Neural cell (in vitro differentiated cells): ENCODE measurements around the gene TLX1. TPM values are rescaled to one million over a fixed set of nuclear protein-coding genes. Genes with fewer than 3 reads are reported as not detected.

ENCODE experiments used
- H2AFZ ChIP-seq: fragments of 200-600, 300-800 bp; sonication (generic), shearing (Covaris generic); 2 replicates; pipeline ENCODE4 v1.6.0; 2014; ENCODE audit warnings: low read depth, mild to moderate bottlenecking, antibody characterized with exemption, low read length, moderate library complexity
- H3F3A ChIP-seq: fragments of 200-600 bp; shearing (Covaris generic); 2 replicates; pipeline ENCODE4 v1.6.1; 2016; ENCODE audit warnings: mild to moderate bottlenecking, moderate library complexity, mixed read lengths, antibody characterized with exemption, low read length; ENCODE audit not compliant: insufficient read depth, poor library complexity, severe bottlenecking
- H3K27ac ChIP-seq: fragments of 200-600, 300-800 bp; sonication (generic), shearing (Covaris generic); 2 replicates; pipeline ENCODE4 v1.5.1; 2014; ENCODE audit warnings: mild to moderate bottlenecking, low read length, moderate library complexity
- H3K27me3 ChIP-seq: fragments of 300-800, 200-600 bp; sonication (generic), shearing (Covaris generic); 2 replicates; pipeline ENCODE4 v1.6.0; 2014; ENCODE audit warnings: mild to moderate bottlenecking, low read depth, low read length, moderate library complexity; ENCODE audit not compliant: insufficient read depth
- H3K36me3 ChIP-seq: fragments of 300-800, 200-600 bp; sonication (generic), shearing (Covaris generic); 2 replicates; pipeline ENCODE4 v1.5.1; 2014; ENCODE audit warnings: mild to moderate bottlenecking, antibody characterized with exemption, low read length, moderate library complexity; ENCODE audit not compliant: insufficient read depth
- H3K4me2 ChIP-seq: fragments of 300-800, 200-600 bp; sonication (generic), shearing (Covaris generic); 2 replicates; pipeline ENCODE4 v1.6.0; 2014; ENCODE audit warnings: mild to moderate bottlenecking, low read length
- H3K4me3 ChIP-seq: fragments of 300-800, 200-600 bp; sonication (generic), shearing (Covaris generic); 2 replicates; pipeline ENCODE4 v1.5.1; 2014; ENCODE audit warnings: mild to moderate bottlenecking, low read length, moderate library complexity
- H3K79me2 ChIP-seq: fragments of 200-600 bp; shearing (Covaris generic); replicated peaks from 2 replicates; pipeline ENCODE4 v1.6.0; 2014; ENCODE audit warnings: mild to moderate bottlenecking, low read length, moderate library complexity; ENCODE audit not compliant: insufficient read depth
- H3K9ac ChIP-seq: fragments of 300-800, 200-600 bp; sonication (generic), shearing (Covaris generic); 2 replicates; pipeline ENCODE4 v1.6.1; 2016; ENCODE audit warnings: mild to moderate bottlenecking, low read length, mixed read lengths
- H3K9me2 ChIP-seq: fragments of 200-600 bp; shearing (Covaris generic); 2 replicates; pipeline ENCODE4 v1.6.1; 2016; ENCODE audit warnings: mild to moderate bottlenecking, low read length, mixed read lengths; ENCODE audit not compliant: insufficient read depth
- H3K9me3 ChIP-seq: fragments of 200-600, 300-800 bp; sonication (generic), shearing (Covaris generic); 2 replicates; pipeline ENCODE4 v1.6.1; 2016; ENCODE audit warnings: mild to moderate bottlenecking, mixed run types, low read length, moderate library complexity, mixed read lengths
- H4K20me1 ChIP-seq: fragments of 200-600 bp; shearing (Covaris generic); 2 replicates; pipeline ENCODE4 v1.6.1; 2016; ENCODE audit warnings: mild to moderate bottlenecking, mixed run types; ENCODE audit not compliant: insufficient read depth
- EZH2 ChIP-seq: fragments of 200-600, 300-800 bp; shearing (Covaris generic), sonication (generic); IDR thresholded peaks from 2 replicates; pipeline ENCODE4 v1.6.1; 2014; ENCODE audit warnings: antibody characterized with exemption, low read length, borderline replicate concordance, mild to moderate bottlenecking; ENCODE audit not compliant: insufficient read depth, poor library complexity, severe bottlenecking
- POLR2AphosphoS5 ChIP-seq: IDR thresholded peaks from 2 replicates; pipeline ENCODE4 v1.6.1; 2012
- RAD21 ChIP-seq: fragments of 450-650 bp; conservative IDR thresholded peaks from 2 replicates; pipeline ENCODE4 v1.6.1; 2014; ENCODE audit warnings: antibody characterized with exemption, mild to moderate bottlenecking, moderate library complexity
- REST ChIP-seq: IDR thresholded peaks from 2 replicates; pipeline ENCODE4 v1.6.1; 2012; ENCODE audit warnings: borderline replicate concordance
- TAF1 ChIP-seq: IDR thresholded peaks from 2 replicates; pipeline ENCODE4 v1.6.1; 2012; ENCODE audit warnings: low read depth
- polyA plus RNA-seq: library from polyadenylated mRNA; depleted of rRNA; stranded (reverse); fragments of >200 nt; gene quantifications from 2 replicates; pipeline ENCODE4 v1.2.3, GENCODE V29; 2014
- TF ChIP-seq, protein P1 (sequence below): fragments of 450-650 bp; IDR thresholded peaks from 2 replicates; pipeline ENCODE4 v1.5.1; 2014; ENCODE audit warnings: antibody characterized with exemption, mild to moderate bottlenecking, moderate library complexity; ENCODE audit not compliant: poor library complexity, severe bottlenecking

TLX1 gene
- polyA plus RNA-seq, 1 donor from 2014 or later: not detected

- Histone ChIP-seq H3K79me2 (no peaks in the 10 kb centered on the region), H2AFZ (no peak overlapping the region), H3K4me3 (no peak overlapping the region), H3K9ac (no peak overlapping the region), H3F3A (no peaks in the 10 kb centered on the region), H4K20me1 (no peaks in the 10 kb centered on the region), H3K27ac (no peak overlapping the region), H3K4me2 (no peak overlapping the region), H3K27me3 (peaks cover 99% of the 10 kb centered on the region), H3K9me3 (no peaks in the 10 kb centered on the region), H3K36me3 (no peaks in the 10 kb centered on the region), H3K9me2 (no peaks in the 10 kb centered on the region)
- TF ChIP-seq EZH2 (peak; percentile 54), POLR2AphosphoS5 (peak; percentile 8), REST (no peak)
These were observed 999 bp downstream of the TLX1 start for GRCh38 chr10:101131962-101132635.

DNA sequence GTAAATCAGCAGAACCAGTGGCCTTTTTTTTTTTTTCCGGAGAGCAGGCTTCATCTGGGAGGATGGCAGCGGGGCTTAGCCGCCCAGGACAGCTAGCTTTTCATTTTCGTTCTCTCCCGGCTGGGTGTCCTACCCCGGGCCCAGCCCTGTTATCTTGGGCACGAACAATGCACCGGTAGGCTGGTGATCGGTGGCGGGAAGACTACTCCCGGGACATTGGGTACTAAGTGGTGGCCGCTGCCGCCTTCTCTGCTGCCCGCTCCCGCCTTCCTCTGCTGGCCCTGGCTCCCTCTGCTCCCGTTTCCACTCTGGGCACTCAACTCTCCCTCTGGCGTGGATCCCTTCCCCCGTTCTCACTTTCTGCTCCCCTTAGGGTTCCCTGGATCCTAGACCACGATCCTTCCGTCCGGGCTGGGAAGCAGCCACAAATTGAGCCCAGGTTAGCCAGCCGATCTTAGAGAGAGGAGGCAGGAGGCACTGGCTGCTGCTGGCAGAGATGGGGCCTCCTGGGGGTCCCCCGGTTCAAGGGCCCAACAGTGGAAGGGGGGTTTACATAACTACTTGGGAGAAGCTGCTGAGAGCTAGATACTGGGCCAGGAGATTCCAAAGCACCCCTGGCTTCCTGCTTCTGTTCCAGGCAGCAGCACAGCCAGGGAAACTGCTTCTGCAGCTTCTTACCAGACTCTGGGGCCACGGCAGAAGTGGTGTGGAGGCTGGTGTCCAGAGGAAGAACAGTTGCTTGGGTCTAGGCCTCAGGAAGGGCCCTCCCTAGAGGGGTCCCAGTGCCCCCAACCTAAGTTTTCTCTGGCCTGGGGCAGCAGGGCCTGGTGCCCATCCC lies 1.8 kb downstream of the TLX1 start:
- Histone ChIP-seq H3K27ac (no peak overlapping the region), H3K9me2 (no peaks in the 10 kb centered on the region), H3K4me2 (no peak overlapping the region), H2AFZ (no peak overlapping the region), H3K79me2 (no peaks in the 10 kb centered on the region), H3K36me3 (no peaks in the 10 kb centered on the region), H3K9me3 (no peaks in the 10 kb centered on the region), H3K9ac (no peak overlapping the region), H3K4me3 (no peak overlapping the region), H4K20me1 (no peaks in the 10 kb centered on the region), H3F3A (no peaks in the 10 kb centered on the region), H3K27me3 (peaks cover 99% of the 10 kb centered on the region)
- TF ChIP-seq EZH2 (peak; percentile 31), RAD21 (no peak)

- H4K20me1 ChIP-seq: no peaks in the 10 kb centered on the region
- H3K79me2 ChIP-seq: no peaks in the 10 kb centered on the region
- H3K27ac ChIP-seq: no peak overlapping the region
- no peaks in the 10 kb centered on the region for H3K9me2 ChIP-seq
- H3K4me3 ChIP-seq: no peak overlapping the region
- no peak overlapping the region for H2AFZ ChIP-seq
- H3K9me3 ChIP-seq: no peaks in the 10 kb centered on the region
- no peaks in the 10 kb centered on the region for H3F3A ChIP-seq
- H3K9ac ChIP-seq: no peak overlapping the region
- no peaks in the 10 kb centered on the region for H3K36me3 ChIP-seq
- H3K4me2 ChIP-seq: no peak overlapping the region
- H3K27me3 ChIP-seq: peaks cover 99% of the 10 kb centered on the region
- TF ChIP-seq EZH2 (peak; percentile 91), TAF1 (no peak)
- TF ChIP-seq, protein P1, sequence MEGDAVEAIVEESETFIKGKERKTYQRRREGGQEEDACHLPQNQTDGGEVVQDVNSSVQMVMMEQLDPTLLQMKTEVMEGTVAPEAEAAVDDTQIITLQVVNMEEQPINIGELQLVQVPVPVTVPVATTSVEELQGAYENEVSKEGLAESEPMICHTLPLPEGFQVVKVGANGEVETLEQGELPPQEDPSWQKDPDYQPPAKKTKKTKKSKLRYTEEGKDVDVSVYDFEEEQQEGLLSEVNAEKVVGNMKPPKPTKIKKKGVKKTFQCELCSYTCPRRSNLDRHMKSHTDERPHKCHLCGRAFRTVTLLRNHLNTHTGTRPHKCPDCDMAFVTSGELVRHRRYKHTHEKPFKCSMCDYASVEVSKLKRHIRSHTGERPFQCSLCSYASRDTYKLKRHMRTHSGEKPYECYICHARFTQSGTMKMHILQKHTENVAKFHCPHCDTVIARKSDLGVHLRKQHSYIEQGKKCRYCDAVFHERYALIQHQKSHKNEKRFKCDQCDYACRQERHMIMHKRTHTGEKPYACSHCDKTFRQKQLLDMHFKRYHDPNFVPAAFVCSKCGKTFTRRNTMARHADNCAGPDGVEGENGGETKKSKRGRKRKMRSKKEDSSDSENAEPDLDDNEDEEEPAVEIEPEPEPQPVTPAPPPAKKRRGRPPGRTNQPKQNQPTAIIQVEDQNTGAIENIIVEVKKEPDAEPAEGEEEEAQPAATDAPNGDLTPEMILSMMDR: no peak
These were observed 2.6 kb downstream of the TLX1 start for GRCh38 chr10:101133489-101134298.
